ENCODE measurements around the gene PACSIN2.
"Not testable (repeated sequence)": the region's sequence is repeated elsewhere in the genome, so short reads cannot be mapped to it uniquely, and the experiment has no call there.

Gene PACSIN2

GRCh38 chr22:42996646-42997365 lies 18.1 kb downstream of the PACSIN2 start:
- no peak for DNase-seq (ENCODE audit: low read depth)

GRCh38 chr22:42995654-42996053 lies 19.3 kb downstream of the PACSIN2 start:
- H3K4me3 ChIP-seq (replicated peaks; ENCODE audit: low read depth, low read length); DNase-seq (ENCODE audit: low read depth): not testable (repeated sequence)

More at GRCh38 chr22:42996646-42997365, 18.1 kb downstream of the PACSIN2 start:
- no peak overlapping the region for H3K4me3 ChIP-seq (replicated peaks; ENCODE audit: low read depth, low read length)
- TF ChIP-seq CTCF (IDR thresholded peaks at IDR 0.05; ENCODE audit: low read length, missing control alignments), result no peak

- no peak for TF ChIP-seq CTCF (IDR thresholded peaks at IDR 0.05; ENCODE audit: low read length, missing control alignments)
- peak overlapping the region; percentile 43 for H3K4me3 ChIP-seq (replicated peaks; ENCODE audit: low read depth, low read length)
- DNase-seq (ENCODE audit: low read depth), result peak; percentile 96
Observed at GRCh38 chr22:42994917-42995562, 19.9 kb downstream of the PACSIN2 start.

GRCh38 chr22:42994276-42994916 lies 20.6 kb downstream of the PACSIN2 start:
- no peak for DNase-seq (ENCODE audit: low read depth)
- H3K4me3 ChIP-seq (replicated peaks; ENCODE audit: low read depth, low read length), result peak overlapping the region; percentile 43
- TF ChIP-seq CTCF (IDR thresholded peaks at IDR 0.05; ENCODE audit: low read length, missing control alignments), result no peak

GRCh38 chr22:42993651-42994275 lies 21.2 kb downstream of the PACSIN2 start:
- no peak overlapping the region for H3K4me3 ChIP-seq (replicated peaks; ENCODE audit: low read depth, low read length)
- TF ChIP-seq CTCF (IDR thresholded peaks at IDR 0.05; ENCODE audit: low read length, missing control alignments), result no peak
- DNase-seq (ENCODE audit: low read depth), result peak; percentile 63

GRCh38 chr22:42992886-42993479 lies 22.0 kb downstream of the PACSIN2 start:
- no peak for TF ChIP-seq CTCF (IDR thresholded peaks at IDR 0.05; ENCODE audit: low read length, missing control alignments)
- DNase-seq (ENCODE audit: low read depth), result no peak
- no peak overlapping the region for H3K4me3 ChIP-seq (replicated peaks; ENCODE audit: low read depth, low read length)

- DNase-seq (ENCODE audit: low read depth), result no peak
- H3K4me3 ChIP-seq (replicated peaks; ENCODE audit: low read depth, low read length), result no peak overlapping the region
- TF ChIP-seq CTCF (IDR thresholded peaks at IDR 0.05; ENCODE audit: low read length, missing control alignments), result no peak
Observed at GRCh38 chr22:42992092-42992491, 22.9 kb downstream of the PACSIN2 start.

Measured in fibroblast of pulmonary artery (primary cell).